ENCODE results near the gene AQP7. TPM values are rescaled to one million over a fixed set of nuclear protein-coding genes. Genes with fewer than 3 reads are reported as not detected.

The AQP7 gene
- total RNA-seq, 1 experiment from 2014 or later, result 2.2 TPM

GRCh38 chr9:33419708-33420303 lies 17.4 kb upstream of the AQP7 start:
- no peaks in the 10 kb centered on the region for H3K27me3 Mint-ChIP-seq (ENCODE audit: insufficient read depth, unreplicated experiment)
- POLR2A ChIA-PET, result interaction anchor here (0.6 kb wide), 1 partner anchor 54 kb away, joined by 3 read pairs; the partner anchor contains the start of gene NOL6
- H3K27ac Mint-ChIP-seq (ENCODE audit: unreplicated experiment), result peak overlapping the region; percentile 2
- Histone ChIP-seq H3K36me3 (ENCODE audit: control insufficient read depth, insufficient read depth, low read length) (no peaks in the 10 kb centered on the region; the same call in 1 of the 2 replicates), H3K9me3 (no peaks in the 10 kb centered on the region), H3K4me1 (peaks cover 34% of the 10 kb centered on the region), H3K27me3 (replicated peaks; ENCODE audit: control insufficient read depth, insufficient read depth, low read length) (no peaks in the 10 kb centered on the region), H3K4me3 (ENCODE audit: low read depth, low read length) (no peak overlapping the region)
- H3K9me3 Mint-ChIP-seq (ENCODE audit: unreplicated experiment), result no peaks in the 10 kb centered on the region
- intact Hi-C loops (cut with micrococcal nuclease; ENCODE audit: unreplicated experiment), result no loop called here
- H3K4me1 Mint-ChIP-seq (ENCODE audit: low read depth, unreplicated experiment), result peaks cover 43% of the 10 kb centered on the region
- no TSS peak for BruUV-seq (replicated peaks)
- no peak overlapping the region for H3K4me3 Mint-ChIP-seq (ENCODE audit: unreplicated experiment)
- peaks cover 5% of the 10 kb centered on the region for H3K36me3 Mint-ChIP-seq (ENCODE audit: insufficient read depth, unreplicated experiment)
- no peak for DNase-seq
- CTCF ChIA-PET, result interaction anchor here (0.7 to 0.9 kb wide), 2 partner anchors 27 to 47 kb away, joined by 3 to 9 read pairs; partner anchors contain the start of gene AQP3
- no peak for TF ChIP-seq CTCF (IDR thresholded peaks at IDR 0.05; ENCODE audit: insufficient read depth in 1 of 2, low read depth in 1 of 2, low read length in 1 of 2, severe bottlenecking in 1 of 2, unreplicated experiment in 1 of 2)

- Histone ChIP-seq H3K36me3 (ENCODE audit: control insufficient read depth, insufficient read depth, low read length) (no peaks in the 10 kb centered on the region; the same call in 1 of the 2 replicates), H3K4me1 (peaks cover 44% of the 10 kb centered on the region), H3K27me3 (replicated peaks; ENCODE audit: control insufficient read depth, insufficient read depth, low read length) (no peaks in the 10 kb centered on the region), H3K9me3 (no peaks in the 10 kb centered on the region), H3K4me3 (ENCODE audit: low read depth, low read length) (no peak overlapping the region)
- H3K4me1 Mint-ChIP-seq (ENCODE audit: low read depth, unreplicated experiment), result peaks cover 51% of the 10 kb centered on the region
- peaks cover 5% of the 10 kb centered on the region for H3K36me3 Mint-ChIP-seq (ENCODE audit: insufficient read depth, unreplicated experiment)
- no peaks in the 10 kb centered on the region for H3K9me3 Mint-ChIP-seq (ENCODE audit: unreplicated experiment)
- no TSS peak for BruUV-seq (replicated peaks)
- CTCF ChIA-PET, result no interaction called here
- no peaks in the 10 kb centered on the region for H3K27me3 Mint-ChIP-seq (ENCODE audit: insufficient read depth, unreplicated experiment)
- intact Hi-C loops (cut with micrococcal nuclease; ENCODE audit: unreplicated experiment), result no loop called here
- no peak overlapping the region for H3K27ac Mint-ChIP-seq (ENCODE audit: unreplicated experiment)
- DNase-seq, result peak in 1 of 2 experiments; percentile 54
- no peak overlapping the region for H3K4me3 Mint-ChIP-seq (ENCODE audit: unreplicated experiment)
- POLR2A ChIA-PET, result no interaction called here
- TF ChIP-seq CTCF (IDR thresholded peaks at IDR 0.05; ENCODE audit: insufficient read depth in 1 of 2, low read depth in 1 of 2, low read length in 1 of 2, severe bottlenecking in 1 of 2, unreplicated experiment in 1 of 2), result no peak
These were observed 15.7 kb upstream of the AQP7 start for GRCh38 chr9:33418090-33418489.

- Histone ChIP-seq H3K4me1 (peaks cover 44% of the 10 kb centered on the region), H3K4me3 (ENCODE audit: low read depth, low read length) (no peak overlapping the region), H3K9me3 (no peaks in the 10 kb centered on the region), H3K27me3 (replicated peaks; ENCODE audit: control insufficient read depth, insufficient read depth, low read length) (no peaks in the 10 kb centered on the region), H3K36me3 (ENCODE audit: control insufficient read depth, insufficient read depth, low read length) (no peaks in the 10 kb centered on the region; the same call in 1 of the 2 replicates)
- no TSS peak for BruUV-seq (replicated peaks)
- Mint-ChIP-seq H3K27me3 (ENCODE audit: insufficient read depth, unreplicated experiment) (no peaks in the 10 kb centered on the region), H3K4me3 (ENCODE audit: unreplicated experiment) (no peak overlapping the region), H3K27ac (ENCODE audit: unreplicated experiment) (peak overlapping the region; percentile 89), H3K4me1 (ENCODE audit: low read depth, unreplicated experiment) (peaks cover 51% of the 10 kb centered on the region), H3K36me3 (ENCODE audit: insufficient read depth, unreplicated experiment) (peaks cover 5% of the 10 kb centered on the region), H3K9me3 (ENCODE audit: unreplicated experiment) (no peaks in the 10 kb centered on the region)
- ChIA-PET CTCF (interaction anchor here (1.9 to 3.7 kb wide), 5 partner anchors 13 to 50 kb away, joined by 20 to 32 read pairs (median 25); partner anchors contain the start of gene AQP3), POLR2A (interaction anchor here (0.7 kb wide), 1 partner anchor 30 kb away, joined by 4 read pairs; the partner anchor contains the start of gene AQP3)
- intact Hi-C loops (cut with micrococcal nuclease; ENCODE audit: unreplicated experiment), result no loop called here
- no peak for TF ChIP-seq CTCF (IDR thresholded peaks at IDR 0.05; ENCODE audit: insufficient read depth in 1 of 2, low read depth in 1 of 2, low read length in 1 of 2, severe bottlenecking in 1 of 2, unreplicated experiment in 1 of 2)
- DNase-seq, result no peak
These were observed 14.6 kb upstream of the AQP7 start for GRCh38 chr9:33416996-33417395.
